ENCODE measurements around the gene EXOC4. TPM values are rescaled to one million over a fixed set of nuclear protein-coding genes. Genes with fewer than 3 reads are reported as not detected.

EXOC4 gene
- total RNA-seq, 4 donors from 2014 or later: 82.4 to 204 (median 128) TPM

DNA sequence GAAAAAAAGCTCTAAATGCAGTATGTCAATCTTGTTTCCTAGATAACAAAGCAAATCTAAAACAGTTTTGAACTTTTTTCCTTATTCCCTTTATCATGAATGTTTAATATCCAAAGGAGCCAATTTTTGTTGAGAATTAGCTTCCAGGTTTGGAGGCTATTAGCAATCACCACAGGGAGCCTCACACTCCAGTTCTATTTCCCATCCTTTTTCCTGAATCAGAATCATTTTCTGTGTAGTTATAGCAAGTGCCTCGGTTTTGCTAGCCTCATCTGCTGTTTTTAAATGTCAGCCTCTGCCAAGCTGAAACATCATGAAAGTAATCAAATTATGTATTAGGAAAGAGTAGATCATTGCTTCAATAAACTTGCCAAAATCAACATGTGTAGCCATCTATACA is 516.8 kb downstream of the EXOC4 start:
- in situ Hi-C loops (cut with MboI; ENCODE audit: low pct_ligation_motif_present in 1 of 4, low pct_unique_long_range_greater_than_20kb in 1 of 4, low sequenced_read_pairs in 3 of 4): no loop called here
- Histone ChIP-seq H3K4me1 (no peaks in the 10 kb centered on the region), H3K36me3 (no peaks in the 10 kb centered on the region), H3K27me3 (no peaks in the 10 kb centered on the region), H3K4me3 (no peak overlapping the region), H3K9me3 (no peaks in the 10 kb centered on the region), H3K27ac (no peak overlapping the region)
- 50 to 53% methylated on average over 1 of the region's 1 CpG for WGBS, 2 donors (ENCODE audit: low coverage in 1 of 2)
- DNase-seq: no peak
- intact Hi-C loops (cut with DNase I; ENCODE audit: low total_unique reads): no loop called here
- TF ChIP-seq, protein P1, sequence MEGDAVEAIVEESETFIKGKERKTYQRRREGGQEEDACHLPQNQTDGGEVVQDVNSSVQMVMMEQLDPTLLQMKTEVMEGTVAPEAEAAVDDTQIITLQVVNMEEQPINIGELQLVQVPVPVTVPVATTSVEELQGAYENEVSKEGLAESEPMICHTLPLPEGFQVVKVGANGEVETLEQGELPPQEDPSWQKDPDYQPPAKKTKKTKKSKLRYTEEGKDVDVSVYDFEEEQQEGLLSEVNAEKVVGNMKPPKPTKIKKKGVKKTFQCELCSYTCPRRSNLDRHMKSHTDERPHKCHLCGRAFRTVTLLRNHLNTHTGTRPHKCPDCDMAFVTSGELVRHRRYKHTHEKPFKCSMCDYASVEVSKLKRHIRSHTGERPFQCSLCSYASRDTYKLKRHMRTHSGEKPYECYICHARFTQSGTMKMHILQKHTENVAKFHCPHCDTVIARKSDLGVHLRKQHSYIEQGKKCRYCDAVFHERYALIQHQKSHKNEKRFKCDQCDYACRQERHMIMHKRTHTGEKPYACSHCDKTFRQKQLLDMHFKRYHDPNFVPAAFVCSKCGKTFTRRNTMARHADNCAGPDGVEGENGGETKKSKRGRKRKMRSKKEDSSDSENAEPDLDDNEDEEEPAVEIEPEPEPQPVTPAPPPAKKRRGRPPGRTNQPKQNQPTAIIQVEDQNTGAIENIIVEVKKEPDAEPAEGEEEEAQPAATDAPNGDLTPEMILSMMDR (IDR thresholded peaks at IDR 0.05): no peak
- no peak for TF ChIP-seq EP300 (IDR thresholded peaks at IDR 0.05; ENCODE audit: low read depth)
- TF ChIP-seq POLR2AphosphoS5 (IDR thresholded peaks at IDR 0.05): no peak
- TF ChIP-seq POLR2A (IDR thresholded peaks at IDR 0.05): no peak

DNA sequence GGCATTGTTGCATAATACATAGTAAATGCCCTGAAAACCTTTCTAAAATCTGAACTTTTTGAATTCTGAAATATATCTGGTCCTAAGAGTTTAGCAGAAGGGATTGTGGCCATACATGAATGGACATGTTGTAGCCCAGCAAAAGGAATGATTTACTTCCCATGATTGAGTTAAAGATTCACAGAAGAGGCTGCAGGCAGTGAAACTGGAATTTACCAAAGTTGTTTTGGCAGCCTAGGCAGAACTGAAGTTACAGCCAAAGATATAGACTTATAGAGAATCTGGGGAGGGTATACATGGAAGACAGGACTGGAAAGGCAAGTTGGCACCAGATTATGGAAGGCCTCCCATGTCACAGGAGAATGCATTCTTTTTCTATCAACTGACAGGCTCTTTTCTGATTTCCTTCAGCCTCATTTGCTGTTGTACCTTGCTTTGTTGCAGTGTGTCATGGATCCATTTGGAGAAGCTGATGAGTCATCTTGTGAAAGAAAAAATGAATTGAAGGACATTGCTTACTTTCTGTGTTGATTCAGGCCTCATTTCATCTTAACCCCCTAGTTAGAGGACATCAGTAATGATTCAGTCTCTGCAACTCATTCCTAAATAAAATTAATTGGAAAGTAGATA is 518.1 kb downstream of the EXOC4 start:
- Histone ChIP-seq H3K36me3 (no peaks in the 10 kb centered on the region), H3K27me3 (no peaks in the 10 kb centered on the region), H3K9me3 (no peaks in the 10 kb centered on the region), H3K4me3 (no peak overlapping the region), H3K27ac (no peak overlapping the region), H3K4me1 (no peaks in the 10 kb centered on the region)
- no peak for DNase-seq
- in situ Hi-C loops (cut with MboI; ENCODE audit: low pct_ligation_motif_present in 1 of 4, low pct_unique_long_range_greater_than_20kb in 1 of 4, low sequenced_read_pairs in 3 of 4): no loop called here
- no peak for TF ChIP-seq POLR2AphosphoS5 (IDR thresholded peaks at IDR 0.05)
- TF ChIP-seq, protein P1 (IDR thresholded peaks at IDR 0.05): no peak
- intact Hi-C loops (cut with DNase I; ENCODE audit: low total_unique reads): no loop called here

DNA sequence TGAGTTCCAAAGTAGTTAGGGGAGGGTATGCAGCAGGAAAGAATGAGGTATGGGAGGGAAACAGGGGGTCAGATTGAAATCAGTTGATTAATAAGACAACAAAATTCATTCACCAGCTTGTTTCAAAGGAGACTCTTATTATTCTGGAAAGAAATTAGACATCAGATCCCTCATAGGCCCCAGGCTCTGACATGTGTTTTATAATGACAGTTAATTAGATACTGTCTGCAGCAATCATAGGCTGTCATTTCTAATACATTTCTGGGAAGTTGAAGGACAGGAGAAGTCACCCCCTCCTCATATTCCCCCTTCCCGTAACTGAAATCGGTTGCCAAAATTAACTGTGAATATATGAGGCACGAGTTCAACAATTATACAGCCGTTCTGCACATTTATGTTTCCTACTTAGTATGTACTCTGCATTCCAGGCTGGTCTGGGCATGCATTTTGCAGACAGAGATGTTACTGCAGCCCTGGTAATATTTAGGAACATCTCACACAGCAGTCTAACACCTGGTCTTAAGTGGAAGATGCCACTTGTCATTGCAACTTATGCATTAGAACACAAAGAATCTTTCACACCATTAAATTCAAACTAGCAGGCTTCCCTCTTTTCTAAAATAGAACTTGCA is 519.0 kb downstream of the EXOC4 start:
- Histone ChIP-seq H3K27me3 (no peaks in the 10 kb centered on the region), H3K27ac (no peak overlapping the region), H3K36me3 (no peaks in the 10 kb centered on the region), H3K4me3 (no peak overlapping the region), H3K4me1 (no peaks in the 10 kb centered on the region), H3K9me3 (no peaks in the 10 kb centered on the region)
- whole genome bisulfite sequencing, 2 donors (ENCODE audit: low coverage in 1 of 2): 79 to 95% methylated on average over 4 of the region's 4 CpGs
- DNase-seq: no peak
- intact Hi-C loops (cut with DNase I; ENCODE audit: low total_unique reads) (no loop called here), in situ Hi-C loops (cut with MboI; ENCODE audit: low pct_ligation_motif_present in 1 of 4, low pct_unique_long_range_greater_than_20kb in 1 of 4, low sequenced_read_pairs in 3 of 4) (no loop called here)
- TF ChIP-seq POLR2A (IDR thresholded peaks at IDR 0.05) (no peak), POLR2AphosphoS5 (IDR thresholded peaks at IDR 0.05) (no peak), EP300 (IDR thresholded peaks at IDR 0.05; ENCODE audit: low read depth) (no peak)
- TF ChIP-seq, protein P1 (IDR thresholded peaks at IDR 0.05): no peak

DNA sequence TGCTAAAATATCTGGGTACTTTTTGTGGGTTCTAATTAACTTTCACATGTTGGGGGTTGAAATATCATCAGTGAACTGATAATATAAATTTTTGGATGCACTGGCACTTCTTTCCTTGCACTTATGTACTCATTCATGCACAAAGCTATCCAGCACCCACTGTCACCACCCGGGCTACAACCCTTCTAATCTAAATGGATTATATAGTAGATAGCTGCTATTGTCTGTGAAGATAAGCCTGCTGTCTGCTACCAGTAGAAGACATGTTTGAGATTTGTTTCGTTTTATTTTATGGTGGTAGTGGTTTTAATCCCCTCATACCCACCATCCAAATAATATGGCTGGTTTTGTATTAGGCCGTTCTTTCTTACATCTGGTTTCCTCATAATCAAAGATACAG is 520.7 kb downstream of the EXOC4 start:
- Histone ChIP-seq H3K27me3 (no peaks in the 10 kb centered on the region), H3K36me3 (no peaks in the 10 kb centered on the region), H3K4me1 (no peaks in the 10 kb centered on the region), H3K4me3 (no peak overlapping the region), H3K9me3 (no peaks in the 10 kb centered on the region), H3K27ac (no peak overlapping the region)
- intact Hi-C loops (cut with DNase I; ENCODE audit: low total_unique reads): no loop called here
- TF ChIP-seq EP300 (IDR thresholded peaks at IDR 0.05; ENCODE audit: low read depth) (no peak), POLR2AphosphoS5 (IDR thresholded peaks at IDR 0.05) (no peak), POLR2A (IDR thresholded peaks at IDR 0.05) (no peak)
- TF ChIP-seq, protein P1 (IDR thresholded peaks at IDR 0.05): no peak
- DNase-seq: no peak
- in situ Hi-C loops (cut with MboI; ENCODE audit: low pct_ligation_motif_present in 1 of 4, low pct_unique_long_range_greater_than_20kb in 1 of 4, low sequenced_read_pairs in 3 of 4): no loop called here
- WGBS, 2 donors (ENCODE audit: low coverage in 1 of 2): 82 to 91% methylated on average over 3 of the region's 3 CpGs

Measured in transverse colon (tissue), 4 donors.